ENCODE results near the gene ORAI2. TPM values are rescaled to one million over a fixed set of nuclear protein-coding genes. Genes with fewer than 3 reads are reported as not detected.

ORAI2 gene
- total and polyA plus RNA-seq, 2 of the 13 experiments (the other 11 are each of a cell fraction or from before 2014, with no cell fraction given): 3.0 to 6.0 TPM

GRCh38 chr7:102464577-102465280 lies 31.4 kb downstream of the ORAI2 start, which contains the start of the genes ALKBH4 and LRWD1 (continued):
- TF ChIP-seq ZBTB14 (CRISPR knock-in tag; IDR thresholded peaks at IDR 0.05) (peak; percentile 66), NAIF1 (CRISPR knock-in tag; IDR thresholded peaks at IDR 0.05; ENCODE audit: borderline replicate concordance) (no peak), SATB2 (CRISPR knock-in tag; IDR thresholded peaks at IDR 0.05) (no peak), ZNF646 (CRISPR knock-in tag; IDR thresholded peaks at IDR 0.05) (no peak), ZBTB20 (CRISPR knock-in tag; IDR thresholded peaks at IDR 0.05; ENCODE audit: borderline replicate concordance, low read depth) (no peak), THAP9 (CRISPR knock-in tag; IDR thresholded peaks at IDR 0.05; ENCODE audit: borderline replicate concordance) (no peak), CERS6 (CRISPR knock-in tag; IDR thresholded peaks at IDR 0.05) (no peak), ZNF484 (CRISPR knock-in tag; IDR thresholded peaks at IDR 0.05; ENCODE audit: borderline replicate concordance, low read depth) (no peak), ZNF709 (CRISPR knock-in tag; IDR thresholded peaks at IDR 0.05) (no peak), SOX5 (CRISPR knock-in tag; IDR thresholded peaks at IDR 0.05; ENCODE audit: borderline replicate concordance) (no peak), SMAD1 (CRISPR knock-in tag; IDR thresholded peaks at IDR 0.05; ENCODE audit: borderline replicate concordance, low read depth) (no peak), PHF8 (CRISPR knock-in tag; IDR thresholded peaks at IDR 0.05) (peak; percentile 88), CEBPZ (IDR thresholded peaks at IDR 0.05; ENCODE audit: low read length) (no peak)

Measured in HepG2 (cell line).